K562 (cell line): Measurements from ENCODE around the gene TLR1. TPM values are rescaled to one million over a fixed set of nuclear protein-coding genes. Genes with fewer than 3 reads are reported as not detected.

ENCODE experiments used
- NRF1 ChIP-seq, 2 experiments: fragments of 450-650 bp; IDR thresholded peaks in 1 of 2; conservative IDR thresholded peaks in 1 of 2; 2 replicates each; pipeline ENCODE4 v1.6.1; 2014; ENCODE audit warnings: mild to moderate bottlenecking in 2 of 2
- REST ChIP-seq, 2 experiments: fragments of 450-650 bp; formaldehyde crosslinking in 1 of 2; IDR thresholded peaks; 2 replicates each; pipeline versions ENCODE4 v1.4.0 to v1.6.1; 2014 to 2020; ENCODE audit warnings: mild to moderate bottlenecking in 2 of 2, borderline replicate concordance in 1 of 2, low read depth in 1 of 2
- polyA plus RNA-seq, 8 experiments: library from polyadenylated mRNA; depleted of rRNA in 4 of 8; stranded (reverse) in 5 of 8; unstranded in 3 of 8; fragments of >200 nt; fragmentation: Nextera tagmentation in 2 of 8; fragmentation: Illumina TruSeq in 1 of 8; extraction: Ambion mirVana in 2 of 8; extraction: Trizol in 1 of 8; gene quantifications; 2 replicates each; pipeline versions ENCODE4 v1.2.1 to v1.2.3, GENCODE V29; 2011 to 2014; ENCODE audit warnings: inconsistent platforms in 1 of 8, missing spikeins in 1 of 8
- total RNA-seq, 7 experiments: library from RNA; depleted of rRNA in 6 of 7; stranded (reverse); fragments of >200 nt in 6 of 7; fragmentation: Illumina TruSeq in 2 of 7; extraction: Trizol in 2 of 7; gene quantifications; 2 replicates each; pipeline versions ENCODE4 v1.2.1 to v1.2.3, GENCODE V29; 2011 to 2021; ENCODE audit warnings: low replicate concordance in 1 of 7

Gene TLR1
- total and polyA plus RNA-seq, 9 of the 15 experiments (the other 6 are each of a cell fraction or from before 2014, with no cell fraction given): 0.11 to 0.49 (median 0.29) TPM

GRCh38 chr4:38759113-38759789, 45.3 kb downstream of the TLR1 start (continued):
- peak; percentile 53; the same call in 1 of the 2 replicates for TF ChIP-seq REST (IDR thresholded peaks at IDR 0.05; ENCODE audit: borderline replicate concordance)
- TF ChIP-seq REST (CRISPR knock-in tag; IDR thresholded peaks at IDR 0.05; ENCODE audit: low read depth): no peak
- TF ChIP-seq NRF1 (conservative IDR thresholded peaks at IDR 0.05 in 1 of 2, IDR thresholded peaks at IDR 0.05 in 1 of 2): peak; percentile 32 to 39; a peak in 2 of 4 replicates
